B cell (primary cell): ENCODE results near the gene CMC2. TPM values are rescaled to one million over a fixed set of nuclear protein-coding genes. Genes with fewer than 3 reads are reported as not detected.
A peak's percentile ranks its signal among the peaks of the same experiment; 100 is the strongest.

Experiments
- ATAC-seq: fragments of 200-7000 bp; cut with Tn5 transposase; one replicate; pipeline ENCODE4 v1.10.0; 2021; ENCODE audit warnings: low read depth, mild to moderate bottlenecking, moderate number of reproducible peaks, moderate library complexity
- CTCF ChIA-PET: fragments of 350-600 bp; sonication (Branson Sonifier 250); formaldehyde crosslinking; loops from one replicate; lab custom pipeline; 2021; ENCODE audit warnings: antibody characterized with exemption, inconsistent platforms; lab: Charles Lee
- POLR2A ChIA-PET: fragments of 350-600 bp; sonication (Branson Sonifier 250); formaldehyde crosslinking; loops from one replicate; lab custom pipeline; 2021; ENCODE audit warnings: antibody characterized with exemption; lab: Charles Lee
- DNase-seq: peaks from one replicate; pipeline ENCODE4 v3.0.0; 2013
- H2AFZ ChIP-seq: 2 replicates; pipeline ENCODE4 v1.6.1; 2012; ENCODE audit warnings: mild to moderate bottlenecking, low read depth, low read length; ENCODE audit not compliant: insufficient read depth, poor library complexity, severe bottlenecking
- H3K27ac ChIP-seq, 2 donors: 1 replicate in 1 of 2; 2 replicates in 1 of 2; pipeline ENCODE4 v1.5.1; 2012 to 2013; ENCODE audit warnings: low read length in 2 of 2, mild to moderate bottlenecking in 2 of 2, moderate library complexity in 1 of 2
- H3K27me3 ChIP-seq, 4 experiments: fragments of 200-600 bp in 1 of 4; sonication (generic) in 1 of 4; replicated peaks in 1 of 4; 1 replicate in 2 of 4; 2 replicates in 2 of 4; pipeline versions ENCODE4 v1.6.1 to v1.7.0; 2013 to 2016; ENCODE audit warnings: low read length in 3 of 4, mild to moderate bottlenecking in 2 of 4, mixed read lengths in 1 of 4, moderate library complexity in 1 of 4; ENCODE audit not compliant: insufficient read depth in 4 of 4, control insufficient read depth in 3 of 4; ENCODE audit errors: control extremely low read depth in 1 of 4
- H3K36me3 ChIP-seq, 2 experiments: replicated peaks in 1 of 2; 1 replicate in 1 of 2; 2 replicates in 1 of 2; pipeline versions ENCODE4 v1.6.1 to v1.7.1; 2013; ENCODE audit warnings: low read length in 1 of 2; ENCODE audit not compliant: insufficient read depth in 2 of 2, control insufficient read depth in 1 of 2; ENCODE audit errors: control extremely low read depth in 1 of 2, extremely low read depth in 1 of 2
- H3K4me1 ChIP-seq, 2 donors: fragments of 200-600 bp in 1 of 2; sonication (generic) in 1 of 2; 1 replicate in 1 of 2; 2 replicates in 1 of 2; pipeline versions ENCODE4 v1.5.1 to v1.6.1; 2013 to 2017; ENCODE audit warnings: low read length in 2 of 2; ENCODE audit not compliant: control insufficient read depth in 2 of 2, insufficient read depth in 2 of 2
- H3K4me2 ChIP-seq: replicated peaks from 2 replicates; pipeline ENCODE3; 2012; ENCODE audit warnings: mild to moderate bottlenecking, low read depth, low read length; ENCODE audit not compliant: poor library complexity, severe bottlenecking
- H3K4me3 ChIP-seq, 5 experiments: fragments of 200-600 bp in 1 of 5; sonication (generic) in 1 of 5; 1 replicate in 3 of 5; 2 replicates in 2 of 5; pipeline versions ENCODE4 v1.5.1 to v1.7.0; 2011 to 2016; ENCODE audit warnings: low read length in 4 of 5, mild to moderate bottlenecking in 4 of 5, low read depth in 2 of 5, control low read depth in 1 of 5, moderate library complexity in 1 of 5; ENCODE audit not compliant: insufficient read depth in 1 of 5; ENCODE audit errors: control extremely low read depth in 1 of 5, extremely low read depth in 1 of 5
- H3K79me2 ChIP-seq: fragments of 200-600 bp; sonication (generic); one replicate; pipeline ENCODE4 v1.6.0; 2016; ENCODE audit warnings: low read length; ENCODE audit not compliant: control insufficient read depth, insufficient read depth
- H3K9ac ChIP-seq: fragments of 200-600 bp; sonication (generic); 2 replicates; pipeline ENCODE4 v1.6.1; 2017; ENCODE audit warnings: mild to moderate bottlenecking, low read length, moderate library complexity
- H3K9me3 ChIP-seq, 3 donors: one replicate each; pipeline versions ENCODE4 v1.6.1 to v1.7.1; 2013; ENCODE audit warnings: low read length in 2 of 3; ENCODE audit not compliant: control insufficient read depth in 2 of 3, insufficient read depth in 1 of 3; ENCODE audit errors: control extremely low read depth in 1 of 3
- H4K20me1 ChIP-seq: 2 replicates; pipeline ENCODE4 v1.6.0; 2012; ENCODE audit warnings: mild to moderate bottlenecking, low read length; ENCODE audit not compliant: insufficient read depth, control insufficient read depth, poor library complexity, severe bottlenecking
- H3K27ac Mint-ChIP-seq: one replicate; pipeline ENCODE4 v1.8.0; 2021; ENCODE audit warnings: mixed read lengths
- H3K27me3 Mint-ChIP-seq: one replicate; pipeline ENCODE4 v1.8.0; 2021; ENCODE audit warnings: mixed read lengths
- H3K4me1 Mint-ChIP-seq: one replicate; pipeline ENCODE4 v1.8.0; 2021; ENCODE audit warnings: mixed read lengths
- H3K4me3 Mint-ChIP-seq: one replicate; pipeline ENCODE4 v1.8.0; 2021; ENCODE audit warnings: mixed read lengths
- H3K9me3 Mint-ChIP-seq: one replicate; pipeline ENCODE4 v1.8.0; 2022; ENCODE audit warnings: mixed read lengths; ENCODE audit not compliant: insufficient read depth
- EZH2 ChIP-seq: IDR thresholded peaks from 2 replicates; pipeline ENCODE4 v1.6.1; 2012; ENCODE audit warnings: borderline replicate concordance, low read depth, mild to moderate bottlenecking, moderate library complexity, low read length; ENCODE audit not compliant: insufficient read depth, poor library complexity, severe bottlenecking
- WGBS: methylation state at CpG from one replicate; pipeline ENCODE4 v1.1.5; 2013; ENCODE audit warnings: missing lambda C conversion rate; ENCODE audit not compliant: insufficient coverage; 5-methylcytosine and 5-hydroxymethylcytosine counted together
- intact Hi-C: fragments of 100-400 bp; cut with micrococcal nuclease; formaldehyde crosslinking; loops from one replicate; pipeline ENCODE4 v1.10.0; 2022
- polyA plus RNA-seq: library from polyadenylated mRNA; depleted of rRNA; stranded (reverse); fragments of >200 nt; gene quantifications from 2 replicates; pipeline ENCODE4 v1.2.3, GENCODE V29; 2012
- total RNA-seq, 2 donors: library from RNA; stranded (reverse); fragments of 120-200 nt in 1 of 2; gene quantifications; 1 replicate in 1 of 2; 2 replicates in 1 of 2; pipeline versions ENCODE4 v1.2.3 to v1.2.4, GENCODE V29; 2013 to 2022
- TF ChIP-seq, protein P1 (sequence below): fragments of 200-600 bp; IDR thresholded peaks from one replicate; pipeline ENCODE4 v1.8.0; 2022; ENCODE audit warnings: antibody characterized with exemption, mild to moderate bottlenecking

CMC2 gene
- total and polyA plus RNA-seq, 2 donors (not counting 1 experiment from before 2014, with no cell fraction given): 21.4 to 40.8 TPM

DNA sequence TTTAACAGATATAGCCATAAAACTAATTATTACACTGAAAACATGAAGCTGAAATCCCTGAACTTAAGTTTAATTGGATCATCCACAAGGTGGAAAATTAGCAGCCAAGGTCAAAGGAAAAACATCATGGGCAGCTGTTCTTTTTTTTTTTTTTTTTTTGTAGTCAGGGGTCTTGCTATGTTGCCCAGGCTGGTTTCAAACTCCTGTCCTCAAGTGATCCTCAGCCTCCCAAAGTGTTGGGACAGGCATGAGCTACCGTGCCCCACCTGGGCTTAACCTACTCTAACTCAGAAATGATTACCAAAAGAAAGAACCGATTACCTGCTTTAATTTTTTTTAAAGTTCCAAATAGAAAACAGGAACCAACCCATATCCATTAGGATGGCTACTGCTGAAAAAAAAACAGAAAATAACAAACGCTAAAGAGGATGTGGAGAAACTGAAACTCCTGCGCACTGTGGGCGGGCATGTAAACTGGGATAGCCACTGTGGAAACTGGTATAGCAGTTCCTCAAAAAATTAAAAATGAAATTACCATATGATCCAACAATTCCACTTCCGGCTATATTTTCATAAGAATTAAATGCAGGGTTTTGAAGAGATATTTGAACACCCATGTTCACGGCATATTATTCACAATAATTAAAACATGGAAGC lies 8.6 kb downstream of the CMC2 start:
- peak overlapping the region; percentile 53 for H3K27ac Mint-ChIP-seq
- H3K27ac ChIP-seq: peak overlapping the region in 1 of 2 donors; percentile 67
- TF ChIP-seq, protein P1, sequence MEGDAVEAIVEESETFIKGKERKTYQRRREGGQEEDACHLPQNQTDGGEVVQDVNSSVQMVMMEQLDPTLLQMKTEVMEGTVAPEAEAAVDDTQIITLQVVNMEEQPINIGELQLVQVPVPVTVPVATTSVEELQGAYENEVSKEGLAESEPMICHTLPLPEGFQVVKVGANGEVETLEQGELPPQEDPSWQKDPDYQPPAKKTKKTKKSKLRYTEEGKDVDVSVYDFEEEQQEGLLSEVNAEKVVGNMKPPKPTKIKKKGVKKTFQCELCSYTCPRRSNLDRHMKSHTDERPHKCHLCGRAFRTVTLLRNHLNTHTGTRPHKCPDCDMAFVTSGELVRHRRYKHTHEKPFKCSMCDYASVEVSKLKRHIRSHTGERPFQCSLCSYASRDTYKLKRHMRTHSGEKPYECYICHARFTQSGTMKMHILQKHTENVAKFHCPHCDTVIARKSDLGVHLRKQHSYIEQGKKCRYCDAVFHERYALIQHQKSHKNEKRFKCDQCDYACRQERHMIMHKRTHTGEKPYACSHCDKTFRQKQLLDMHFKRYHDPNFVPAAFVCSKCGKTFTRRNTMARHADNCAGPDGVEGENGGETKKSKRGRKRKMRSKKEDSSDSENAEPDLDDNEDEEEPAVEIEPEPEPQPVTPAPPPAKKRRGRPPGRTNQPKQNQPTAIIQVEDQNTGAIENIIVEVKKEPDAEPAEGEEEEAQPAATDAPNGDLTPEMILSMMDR: no peak
- TF ChIP-seq EZH2: no peak
- H3K4me3 Mint-ChIP-seq: peak overlapping the region; percentile 61
- intact Hi-C loops: no loop called here
- no peaks in the 10 kb centered on the region for H3K9me3 ChIP-seq
- peaks cover 5 to 9% of the 10 kb centered on the region in 2 donors for H3K4me1 ChIP-seq
- no peaks in the 10 kb centered on the region for H3K9me3 Mint-ChIP-seq
- no peaks in the 10 kb centered on the region for H4K20me1 ChIP-seq
- no peaks in the 10 kb centered on the region for H3K27me3 Mint-ChIP-seq
- peak overlapping the region; percentile 71 for H3K9ac ChIP-seq
- no peak for ATAC-seq
- WGBS: 93% methylated on average over 4 of the region's 7 CpGs
- DNase-seq: no peak
- no peaks in the 10 kb centered on the region for H3K27me3 ChIP-seq
- peak overlapping the region; percentile 64 for H3K4me2 ChIP-seq
- POLR2A ChIA-PET: interaction anchor here (0.6 to 1.2 kb wide), 3 partner anchors 9 to 309 kb away, joined by 3 to 6 read pairs (median 4); partner anchors contain the start of genes CENPN and CMC2
- peaks cover 45% of the 10 kb centered on the region for H3K4me1 Mint-ChIP-seq
- H3K36me3 ChIP-seq: no peaks in the 10 kb centered on the region
- peaks cover 96% of the 10 kb centered on the region for H3K79me2 ChIP-seq
- peak overlapping the region; percentile 60 for H2AFZ ChIP-seq
- CTCF ChIA-PET: interaction anchor here (0.6 to 1.0 kb wide), 4 partner anchors 38 to 685 kb away, joined by 3 to 4 read pairs (median 4); partner anchors contain the start of gene ATMIN
- H3K4me3 ChIP-seq: peak overlapping the region in 2 of 5 experiments; percentile 46 to 64
